Smooth muscle cell of the umbilical artery (primary cell): Measurements from ENCODE around the gene ZNF410. TPM values are rescaled to one million over a fixed set of nuclear protein-coding genes. Genes with fewer than 3 reads are reported as not detected.

Experiments
- total RNA-seq: library from RNA; depleted of rRNA; stranded (reverse); fragments of >200 nt; gene quantifications from 2 replicates; pipeline ENCODE4 v1.2.3, GENCODE V29; 2014

Gene ZNF410
- 66.9 and 72.5 TPM in 2 replicates for total RNA-seq

GRCh38 chr14:73886449-73887317, at the start of gene ZNF410:
Gene ZNF410 (plus strand): TSS chr14:73886859. CDS start chr14:73892176, 5,317 bp downstream.

GRCh38 chr14:73851567-73852382, 34.9 kb upstream of the ZNF410 start, which contains the start of gene PTGR2:
Gene PTGR2 (plus strand): TSS chr14:73851831. CDS start chr14:73858863, 7,032 bp downstream.

GRCh38 chr14:73949752-73950734, 63.4 kb downstream of the ZNF410 start, which contains the start of the genes COQ6 and FAM161B:
Gene COQ6 (plus strand): TSS chr14:73950302. CDS start chr14:73950333, 31 bp downstream.
Gene FAM161B (minus strand): TSS chr14:73950094. CDS start chr14:73950026, 68 bp downstream.

Other genes starting within 250 kb of the ZNF410 start
- 11.3 and 17.5 TPM in 2 replicates for gene DNAL1, start 241.9 kb upstream of the ZNF410 start, total RNA-seq
- gene PNMA1, start 172.5 kb upstream of the ZNF410 start, total RNA-seq, result 28.5 and 36.6 TPM in 2 replicates
- gene PTGR2, start 35.0 kb upstream of the ZNF410 start, total RNA-seq, result 4.7 and 8.3 TPM in 2 replicates
- gene FAM161B, start 63.2 kb downstream of the ZNF410 start, total RNA-seq, result 4.2 and 4.4 TPM in 2 replicates
- 26.4 and 27.0 TPM in 2 replicates for gene COQ6, start 63.4 kb downstream of the ZNF410 start, total RNA-seq
- 18.7 and 19.0 TPM in 2 replicates for gene ENTPD5, start 132.4 kb downstream of the ZNF410 start, total RNA-seq
- gene BBOF1, start 132.5 kb downstream of the ZNF410 start, total RNA-seq, result 6.9 and 11.3 TPM in 2 replicates
- gene ALDH6A1, start 197.6 kb downstream of the ZNF410 start, total RNA-seq, result 17.4 and 45.4 TPM in 2 replicates
- gene LIN52, start 198.1 kb downstream of the ZNF410 start, total RNA-seq, result 7.8 and 9.2 TPM in 2 replicates